Raji (cell line): ENCODE results near the gene NCK2.

Experiments used
- POLR2A ChIP-seq: IDR thresholded peaks from 2 replicates; pipeline ENCODE4 v1.6.1; 2011; ENCODE audit warnings: low read depth, low read length, control low read depth; ENCODE audit not compliant: insufficient read depth

NCK2 gene

GRCh38 chr2:105744909-105745853 lies at the start of gene NCK2:
Gene NCK2 (plus strand): TSS chr2:105744912. CDS start chr2:105855064, 110,152 bp downstream.
- peak; percentile 46 for TF ChIP-seq POLR2A

GRCh38 chr2:105697781-105698449 lies 46.8 kb upstream of the NCK2 start:
- TF ChIP-seq POLR2A, result no peak

- TF ChIP-seq POLR2A, result no peak
Observed at GRCh38 chr2:105698820-105699219, 45.9 kb upstream of the NCK2 start.

GRCh38 chr2:105701042-105701441 lies 43.7 kb upstream of the NCK2 start:
- no peak for TF ChIP-seq POLR2A

- no peak for TF ChIP-seq POLR2A
Observed at GRCh38 chr2:105708697-105709096, 36.0 kb upstream of the NCK2 start.

- TF ChIP-seq POLR2A, result no peak
Observed at GRCh38 chr2:105711394-105711793, 33.3 kb upstream of the NCK2 start.

GRCh38 chr2:105712166-105712915 lies 32.4 kb upstream of the NCK2 start:
- no peak for TF ChIP-seq POLR2A

GRCh38 chr2:105712981-105713596 lies 31.6 kb upstream of the NCK2 start:
- no peak for TF ChIP-seq POLR2A

- no peak for TF ChIP-seq POLR2A
Observed at GRCh38 chr2:105714141-105714540, 30.6 kb upstream of the NCK2 start.

- no peak for TF ChIP-seq POLR2A
Observed at GRCh38 chr2:105718846-105719481, 25.7 kb upstream of the NCK2 start.

- TF ChIP-seq POLR2A, result no peak
Observed at GRCh38 chr2:105721991-105722511, 22.7 kb upstream of the NCK2 start.

GRCh38 chr2:105722726-105723297 lies 21.9 kb upstream of the NCK2 start:
- TF ChIP-seq POLR2A, result no peak

- TF ChIP-seq POLR2A, result no peak
Observed at GRCh38 chr2:105723431-105723830, 21.3 kb upstream of the NCK2 start.

GRCh38 chr2:105725388-105725787 lies 19.3 kb upstream of the NCK2 start:
- no peak for TF ChIP-seq POLR2A
